HL-60 (cell line): ENCODE data around the gene UBE2E1.

Experiments used
- CTCF ChIP-seq: IDR thresholded peaks from one replicate; pipeline ENCODE4 v1.5.1; 2011; ENCODE audit warnings: low read length, control low read depth, inconsistent platforms; ENCODE audit not compliant: insufficient read depth
- POLR2AphosphoS5 ChIP-seq: IDR thresholded peaks from 2 replicates; pipeline ENCODE4 v1.6.1; 2012; ENCODE audit warnings: low read depth

GRCh38 chr3:23830869-23831484 is 25.2 kb downstream of the UBE2E1 start:
- TF ChIP-seq POLR2AphosphoS5: no peak
- no peak for TF ChIP-seq CTCF
